ENCODE results near the gene PLCL1. TPM values are rescaled to one million over a fixed set of nuclear protein-coding genes. Genes with fewer than 3 reads are reported as not detected.

PLCL1 gene
- total RNA-seq, 1 donor from 2014 or later = 13.6 TPM

- Mint-ChIP-seq H3K4me1 (ENCODE audit: unreplicated experiment) (peaks cover under 1% of the 10 kb centered on the region), H3K9me3 (ENCODE audit: unreplicated experiment) (no peaks in the 10 kb centered on the region), H3K4me3 (ENCODE audit: unreplicated experiment) (no peak overlapping the region), H3K36me3 (ENCODE audit: low read depth, unreplicated experiment) (no peaks in the 10 kb centered on the region), H3K27me3 (ENCODE audit: unreplicated experiment) (peaks cover 3% of the 10 kb centered on the region), H3K27ac (ENCODE audit: unreplicated experiment) (no peak overlapping the region)
- TF ChIP-seq CTCF (IDR thresholded peaks at IDR 0.05; ENCODE audit: unreplicated experiment) = no peak
- DNase-seq (ENCODE audit: low spot score) = no peak
Observed at GRCh38 chr2:198060277-198060676, 255.9 kb downstream of the PLCL1 start.

- peaks cover 3% of the 10 kb centered on the region for H3K27me3 Mint-ChIP-seq (ENCODE audit: unreplicated experiment)
- peaks cover 4% of the 10 kb centered on the region for H3K4me1 Mint-ChIP-seq (ENCODE audit: unreplicated experiment)
- TF ChIP-seq CTCF (IDR thresholded peaks at IDR 0.05; ENCODE audit: unreplicated experiment) = no peak
- no peak overlapping the region for H3K4me3 Mint-ChIP-seq (ENCODE audit: unreplicated experiment)
- H3K36me3 Mint-ChIP-seq (ENCODE audit: low read depth, unreplicated experiment) = no peaks in the 10 kb centered on the region
- no peak overlapping the region for H3K27ac Mint-ChIP-seq (ENCODE audit: unreplicated experiment)
- no peak for DNase-seq (ENCODE audit: low spot score)
- H3K9me3 Mint-ChIP-seq (ENCODE audit: unreplicated experiment) = no peaks in the 10 kb centered on the region
Observed at GRCh38 chr2:198062826-198063225, 258.4 kb downstream of the PLCL1 start.

GRCh38 chr2:198063242-198063641, 258.8 kb downstream of the PLCL1 start:
- H3K9me3 Mint-ChIP-seq (ENCODE audit: unreplicated experiment) = no peaks in the 10 kb centered on the region
- no peaks in the 10 kb centered on the region for H3K36me3 Mint-ChIP-seq (ENCODE audit: low read depth, unreplicated experiment)
- DNase-seq (ENCODE audit: low spot score) = no peak

GRCh38 chr2:198065322-198065721, 260.9 kb downstream of the PLCL1 start:
- TF ChIP-seq CTCF (IDR thresholded peaks at IDR 0.05; ENCODE audit: unreplicated experiment) = no peak
- Mint-ChIP-seq H3K36me3 (ENCODE audit: low read depth, unreplicated experiment) (no peaks in the 10 kb centered on the region), H3K4me1 (ENCODE audit: unreplicated experiment) (peaks cover 4% of the 10 kb centered on the region), H3K9me3 (ENCODE audit: unreplicated experiment) (no peaks in the 10 kb centered on the region), H3K4me3 (ENCODE audit: unreplicated experiment) (no peak overlapping the region), H3K27ac (ENCODE audit: unreplicated experiment) (no peak overlapping the region), H3K27me3 (ENCODE audit: unreplicated experiment) (no peaks in the 10 kb centered on the region)
- DNase-seq (ENCODE audit: low spot score) = no peak

More at GRCh38 chr2:198063242-198063641, 258.8 kb downstream of the PLCL1 start:
- H3K27ac Mint-ChIP-seq (ENCODE audit: unreplicated experiment) = no peak overlapping the region
- peaks cover 3% of the 10 kb centered on the region for H3K27me3 Mint-ChIP-seq (ENCODE audit: unreplicated experiment)
- peaks cover 4% of the 10 kb centered on the region for H3K4me1 Mint-ChIP-seq (ENCODE audit: unreplicated experiment)
- no peak for TF ChIP-seq CTCF (IDR thresholded peaks at IDR 0.05; ENCODE audit: unreplicated experiment)
- no peak overlapping the region for H3K4me3 Mint-ChIP-seq (ENCODE audit: unreplicated experiment)

GRCh38 chr2:198066597-198066996, 262.2 kb downstream of the PLCL1 start:
- Mint-ChIP-seq H3K4me3 (ENCODE audit: unreplicated experiment) (no peak overlapping the region), H3K27me3 (ENCODE audit: unreplicated experiment) (no peaks in the 10 kb centered on the region)

More at GRCh38 chr2:198066597-198066996, 262.2 kb downstream of the PLCL1 start:
- no peak overlapping the region for H3K27ac Mint-ChIP-seq (ENCODE audit: unreplicated experiment)
- TF ChIP-seq CTCF (IDR thresholded peaks at IDR 0.05; ENCODE audit: unreplicated experiment) = no peak
- no peaks in the 10 kb centered on the region for H3K36me3 Mint-ChIP-seq (ENCODE audit: low read depth, unreplicated experiment)
- no peaks in the 10 kb centered on the region for H3K9me3 Mint-ChIP-seq (ENCODE audit: unreplicated experiment)
- H3K4me1 Mint-ChIP-seq (ENCODE audit: unreplicated experiment) = peaks cover 4% of the 10 kb centered on the region
- DNase-seq (ENCODE audit: low spot score) = no peak
